Bladder microvascular endothelial cell (primary cell): ENCODE data around the gene KIF5C. TPM values are rescaled to one million over a fixed set of nuclear protein-coding genes. Genes with fewer than 3 reads are reported as not detected.

Experiments
- total RNA-seq: library from RNA; depleted of rRNA; stranded (reverse); fragments of >200 nt; gene quantifications from 2 replicates; pipeline ENCODE4 v1.2.3, GENCODE V29; 2014

The KIF5C gene
- 0.16 and 0.57 TPM in 2 replicates for total RNA-seq

DNA sequence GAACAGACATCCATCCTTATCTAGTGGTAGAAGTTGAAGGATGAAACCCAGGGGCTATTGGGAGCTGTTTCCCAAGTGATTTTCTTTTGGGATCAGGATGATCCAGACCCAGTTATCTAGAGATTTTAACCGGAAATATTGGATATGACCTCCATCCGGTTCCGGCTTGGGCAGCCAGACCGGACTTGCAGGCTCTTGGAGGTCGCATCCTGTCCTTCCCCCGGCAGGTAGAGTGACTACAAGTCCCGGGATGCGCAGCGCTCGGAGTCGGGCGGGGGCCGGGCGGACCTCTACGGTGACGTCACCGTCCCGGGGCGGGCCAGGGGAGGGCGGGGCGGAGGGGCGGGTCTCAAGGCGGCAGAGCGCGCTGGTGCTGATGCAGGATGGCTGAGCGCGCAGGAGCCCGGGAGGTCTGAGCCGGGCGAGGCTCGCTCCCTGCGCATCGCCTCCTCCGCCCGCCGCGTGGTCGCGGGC lies at the start of gene KIF5C:
Gene KIF5C, plus strand, starts transcription at position 360 of the 474 bp plus-strand sequence. CDS start 391 bp downstream, outside the sequence.

DNA sequence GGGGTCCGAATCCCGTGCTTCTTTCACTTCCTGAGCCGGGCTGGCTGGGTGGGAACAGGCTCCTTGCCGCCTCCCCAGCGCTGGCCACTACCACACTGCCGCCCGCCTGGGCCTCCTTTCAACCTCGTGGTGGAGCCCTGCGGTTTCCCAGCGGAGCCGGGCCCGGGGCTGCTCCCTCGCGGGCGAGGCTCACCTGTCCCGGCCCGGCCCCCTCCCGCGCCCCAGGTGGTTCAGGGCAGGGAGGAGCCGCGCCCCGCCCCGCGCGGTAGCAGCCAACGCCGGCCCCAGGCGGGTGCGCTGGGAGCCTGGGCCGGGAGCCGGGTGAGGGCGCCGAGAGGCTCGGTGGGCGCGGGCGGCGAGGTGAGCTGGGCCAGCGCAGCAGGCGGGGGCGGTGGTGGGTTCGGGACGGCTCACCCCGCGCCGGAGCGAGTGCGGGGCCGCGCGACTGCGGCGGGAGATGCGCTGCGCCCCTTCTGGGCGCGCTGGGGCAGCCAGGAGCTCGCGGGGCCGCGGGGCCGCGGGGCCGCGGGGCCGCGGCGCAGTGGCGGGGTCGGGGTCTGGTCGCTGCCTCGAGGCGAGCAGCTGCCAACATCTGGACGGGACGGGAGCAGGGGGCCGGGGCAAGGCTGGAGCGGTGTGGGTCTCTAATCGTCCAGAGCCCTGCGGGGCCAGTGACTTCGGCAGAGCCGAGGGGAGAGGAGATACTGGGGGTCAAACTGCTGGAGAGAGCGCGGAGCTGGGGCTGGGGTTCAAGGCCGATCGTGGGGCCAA lies 163.6 kb downstream of the KIF5C start, which contains the start of gene LYPD6B:
Gene LYPD6B, plus strand, starts transcription at position 258 of the 771 bp plus-strand sequence. CDS start 92,250 bp downstream, outside the sequence.

Other genes starting within 250 kb of the KIF5C start
- 13.1 and 30.0 TPM in 2 replicates for gene EPC2, start 230.5 kb upstream of the KIF5C start, total RNA-seq
- not detected in 2 replicates for gene LYPD6B, start 163.5 kb downstream of the KIF5C start, total RNA-seq